ENCODE results near the gene KIF27.

DNA sequence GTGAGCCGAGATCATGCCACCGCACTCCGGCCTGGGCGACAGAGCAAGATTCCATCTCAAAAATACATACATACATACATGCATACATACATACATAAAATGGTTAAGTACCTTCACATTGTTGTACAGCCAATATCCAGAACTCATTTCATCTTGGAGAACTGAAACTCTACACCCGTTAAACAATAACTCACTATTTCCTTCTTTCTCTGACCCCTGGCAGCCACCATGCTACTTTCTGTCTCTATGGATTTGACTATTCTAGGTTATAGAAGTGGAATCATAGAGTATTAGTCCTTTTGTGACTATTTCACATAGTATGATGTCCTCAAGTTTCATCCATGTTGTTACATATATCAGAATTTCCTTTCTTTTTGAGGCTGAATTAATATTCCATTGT is 9.6 kb upstream of the KIF27 start:
- TF ChIP-seq POLR2A (IDR thresholded peaks at IDR 0.05): no peak
- TF ChIP-seq, protein P1, sequence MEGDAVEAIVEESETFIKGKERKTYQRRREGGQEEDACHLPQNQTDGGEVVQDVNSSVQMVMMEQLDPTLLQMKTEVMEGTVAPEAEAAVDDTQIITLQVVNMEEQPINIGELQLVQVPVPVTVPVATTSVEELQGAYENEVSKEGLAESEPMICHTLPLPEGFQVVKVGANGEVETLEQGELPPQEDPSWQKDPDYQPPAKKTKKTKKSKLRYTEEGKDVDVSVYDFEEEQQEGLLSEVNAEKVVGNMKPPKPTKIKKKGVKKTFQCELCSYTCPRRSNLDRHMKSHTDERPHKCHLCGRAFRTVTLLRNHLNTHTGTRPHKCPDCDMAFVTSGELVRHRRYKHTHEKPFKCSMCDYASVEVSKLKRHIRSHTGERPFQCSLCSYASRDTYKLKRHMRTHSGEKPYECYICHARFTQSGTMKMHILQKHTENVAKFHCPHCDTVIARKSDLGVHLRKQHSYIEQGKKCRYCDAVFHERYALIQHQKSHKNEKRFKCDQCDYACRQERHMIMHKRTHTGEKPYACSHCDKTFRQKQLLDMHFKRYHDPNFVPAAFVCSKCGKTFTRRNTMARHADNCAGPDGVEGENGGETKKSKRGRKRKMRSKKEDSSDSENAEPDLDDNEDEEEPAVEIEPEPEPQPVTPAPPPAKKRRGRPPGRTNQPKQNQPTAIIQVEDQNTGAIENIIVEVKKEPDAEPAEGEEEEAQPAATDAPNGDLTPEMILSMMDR (IDR thresholded peaks at IDR 0.05): no peak
